ENCODE measurements around the gene PCDH20. TPM values are rescaled to one million over a fixed set of nuclear protein-coding genes. Genes with fewer than 3 reads are reported as not detected.
"Not testable (repeated sequence)": the region's sequence is repeated elsewhere in the genome, so short reads cannot be mapped to it uniquely, and the experiment has no call there.

Gene PCDH20, protein sequence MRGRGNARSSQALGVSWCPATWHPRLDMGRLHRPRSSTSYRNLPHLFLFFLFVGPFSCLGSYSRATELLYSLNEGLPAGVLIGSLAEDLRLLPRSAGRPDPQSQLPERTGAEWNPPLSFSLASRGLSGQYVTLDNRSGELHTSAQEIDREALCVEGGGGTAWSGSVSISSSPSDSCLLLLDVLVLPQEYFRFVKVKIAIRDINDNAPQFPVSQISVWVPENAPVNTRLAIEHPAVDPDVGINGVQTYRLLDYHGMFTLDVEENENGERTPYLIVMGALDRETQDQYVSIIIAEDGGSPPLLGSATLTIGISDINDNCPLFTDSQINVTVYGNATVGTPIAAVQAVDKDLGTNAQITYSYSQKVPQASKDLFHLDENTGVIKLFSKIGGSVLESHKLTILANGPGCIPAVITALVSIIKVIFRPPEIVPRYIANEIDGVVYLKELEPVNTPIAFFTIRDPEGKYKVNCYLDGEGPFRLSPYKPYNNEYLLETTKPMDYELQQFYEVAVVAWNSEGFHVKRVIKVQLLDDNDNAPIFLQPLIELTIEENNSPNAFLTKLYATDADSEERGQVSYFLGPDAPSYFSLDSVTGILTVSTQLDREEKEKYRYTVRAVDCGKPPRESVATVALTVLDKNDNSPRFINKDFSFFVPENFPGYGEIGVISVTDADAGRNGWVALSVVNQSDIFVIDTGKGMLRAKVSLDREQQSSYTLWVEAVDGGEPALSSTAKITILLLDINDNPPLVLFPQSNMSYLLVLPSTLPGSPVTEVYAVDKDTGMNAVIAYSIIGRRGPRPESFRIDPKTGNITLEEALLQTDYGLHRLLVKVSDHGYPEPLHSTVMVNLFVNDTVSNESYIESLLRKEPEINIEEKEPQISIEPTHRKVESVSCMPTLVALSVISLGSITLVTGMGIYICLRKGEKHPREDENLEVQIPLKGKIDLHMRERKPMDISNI
- total RNA-seq, result not detected in 2 replicates
- polyA plus RNA-seq (2012), result not detected

- DNase-seq (ENCODE audit: low read depth), result no peak
Observed at GRCh38 chr13:61415749-61416148, at the start of gene PCDH20. Gene PCDH20 (minus strand): TSS chr13:61415849. CDS start chr13:61415158, 691 bp downstream.

- no peak for DNase-seq (ENCODE audit: low read depth)
Observed at GRCh38 chr13:61463024-61463423, 47.4 kb upstream of the PCDH20 start.

- DNase-seq (ENCODE audit: low read depth), result no peak
Observed at GRCh38 chr13:61453121-61453520, 37.5 kb upstream of the PCDH20 start.

DNA sequence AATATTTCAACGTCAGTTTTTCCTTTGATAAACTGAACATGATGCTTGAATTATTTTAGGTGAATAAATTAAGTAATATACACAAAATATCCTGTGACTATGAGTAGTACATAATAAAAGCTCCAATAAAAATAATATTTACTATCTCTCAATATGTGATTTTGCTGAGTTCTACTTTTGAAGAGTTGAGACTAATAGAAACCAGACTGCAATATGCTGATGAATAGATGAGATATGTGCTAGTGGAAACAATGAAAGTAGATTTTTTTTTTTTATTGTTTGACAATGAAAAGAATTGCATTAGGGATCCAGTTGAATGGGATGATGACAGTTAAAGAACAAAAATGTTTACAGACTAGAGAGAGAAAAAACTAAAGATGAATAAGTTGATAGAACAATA is 16.4 kb upstream of the PCDH20 start:
- DNase-seq (ENCODE audit: low read depth), result no peak

DNA sequence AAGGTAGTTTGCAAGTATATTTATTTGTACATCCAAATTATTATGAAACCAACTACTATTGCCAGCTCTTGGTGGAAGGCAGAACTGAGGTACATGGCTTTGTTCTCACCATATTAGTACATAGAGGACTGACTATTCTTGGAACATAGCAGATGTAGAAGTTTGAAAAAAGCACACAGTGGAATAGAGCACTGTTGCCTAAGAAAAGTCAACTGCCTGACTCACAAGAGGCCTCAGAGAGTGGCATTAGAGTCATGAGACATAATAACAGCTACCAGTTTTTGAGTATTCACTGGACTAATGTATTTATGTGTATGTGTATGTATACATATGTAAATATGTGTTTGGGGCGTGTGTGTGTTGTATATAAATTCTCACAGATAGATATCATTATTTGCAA is 8.3 kb upstream of the PCDH20 start:
- DNase-seq (ENCODE audit: low read depth), result no peak

DNA sequence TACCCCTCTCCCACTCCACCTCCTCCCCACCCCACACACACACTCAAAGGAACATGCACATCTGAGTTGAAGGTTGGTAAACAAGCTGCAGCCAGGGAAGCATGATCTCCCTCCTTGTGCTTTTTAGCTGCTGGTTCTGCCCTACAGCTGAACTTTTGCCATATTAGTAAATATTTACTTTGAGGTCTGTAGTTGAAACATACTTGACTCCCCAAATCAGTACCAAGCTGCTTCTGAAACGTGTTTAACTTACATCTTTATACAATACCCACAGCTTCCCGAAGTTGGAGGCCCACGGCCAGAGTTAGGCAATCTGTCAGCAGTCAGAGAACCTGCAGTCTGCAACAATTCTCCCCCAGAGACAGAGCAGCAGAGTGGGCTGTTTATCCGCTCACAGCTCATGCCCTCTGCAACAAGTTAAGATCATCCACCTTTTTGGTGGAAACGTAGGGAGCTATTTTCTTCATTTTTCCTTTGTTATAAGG is 1.5 kb upstream of the PCDH20 start:
- no peak for DNase-seq (ENCODE audit: low read depth)

DNA sequence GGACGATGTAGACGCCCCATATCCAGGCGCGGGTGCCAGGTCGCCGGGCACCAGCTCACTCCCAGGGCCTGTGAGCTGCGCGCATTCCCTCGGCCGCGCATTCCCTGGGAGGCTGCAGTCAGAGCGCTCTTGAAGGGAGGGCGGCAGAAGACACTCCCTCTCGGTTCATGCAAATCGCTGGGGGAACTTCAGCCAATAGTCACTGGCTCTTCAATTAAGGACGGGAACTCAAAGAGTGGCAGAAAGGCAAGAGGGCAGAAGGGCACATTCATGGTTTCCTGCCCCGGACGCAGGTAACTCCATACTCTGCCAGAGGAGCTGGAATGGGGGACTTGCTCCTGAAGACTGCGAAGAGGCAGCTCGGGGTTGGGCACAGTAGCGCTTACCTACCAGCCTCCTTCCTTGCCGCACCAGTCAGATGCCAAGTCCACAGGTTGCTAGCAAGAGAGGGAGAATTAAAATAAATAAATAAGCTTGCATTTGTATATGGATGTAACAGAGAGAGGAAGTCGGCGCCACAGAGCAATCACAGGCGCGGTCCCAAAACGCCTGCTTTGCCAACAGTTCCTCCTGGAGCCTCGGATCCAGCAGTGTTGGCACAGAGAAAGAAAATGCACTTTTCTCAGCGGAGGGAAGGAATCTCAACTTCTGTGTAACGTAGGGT is 459 bp downstream of the PCDH20 start:
- DNase-seq (ENCODE audit: low read depth), result no peak

GRCh38 chr13:61414686-61415057 is 977 bp downstream of the PCDH20 start:
- no peak for DNase-seq (ENCODE audit: low read depth)

- no peak for DNase-seq (ENCODE audit: low read depth)
Observed at GRCh38 chr13:61413572-61414535, 1.8 kb downstream of the PCDH20 start.

DNA sequence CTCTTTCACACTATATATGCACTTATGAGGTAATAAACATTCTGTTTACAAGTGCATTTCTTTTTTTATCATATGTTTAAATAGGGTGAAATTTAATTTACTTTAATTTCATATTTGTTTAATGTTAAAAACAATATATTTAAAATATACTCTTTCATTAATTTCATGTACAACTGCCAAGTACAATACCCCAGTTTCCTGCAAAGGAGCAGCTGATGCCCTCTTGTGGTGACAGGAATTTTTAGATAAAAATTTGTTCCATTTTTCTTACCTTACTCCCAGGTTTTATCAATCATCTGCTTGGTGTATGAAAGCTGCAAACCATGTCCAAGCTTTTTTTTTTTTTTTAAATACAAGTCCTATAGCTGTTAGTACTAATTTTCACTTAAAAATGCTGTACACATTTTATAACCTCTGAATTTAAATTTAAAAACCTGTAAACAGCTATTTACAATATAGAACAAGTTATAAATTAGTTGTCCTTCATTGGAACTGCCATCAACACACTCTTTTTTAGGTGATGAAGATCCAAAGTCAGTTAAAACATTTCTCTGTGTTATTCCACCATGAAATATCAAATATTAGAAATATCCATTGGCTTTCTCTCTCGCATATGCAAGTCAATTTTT is 4.9 kb downstream of the PCDH20 start:
- no peak for DNase-seq (ENCODE audit: low read depth)

- DNase-seq (ENCODE audit: low read depth), result no peak
Observed at GRCh38 chr13:61410266-61410665, 5.4 kb downstream of the PCDH20 start.

DNA sequence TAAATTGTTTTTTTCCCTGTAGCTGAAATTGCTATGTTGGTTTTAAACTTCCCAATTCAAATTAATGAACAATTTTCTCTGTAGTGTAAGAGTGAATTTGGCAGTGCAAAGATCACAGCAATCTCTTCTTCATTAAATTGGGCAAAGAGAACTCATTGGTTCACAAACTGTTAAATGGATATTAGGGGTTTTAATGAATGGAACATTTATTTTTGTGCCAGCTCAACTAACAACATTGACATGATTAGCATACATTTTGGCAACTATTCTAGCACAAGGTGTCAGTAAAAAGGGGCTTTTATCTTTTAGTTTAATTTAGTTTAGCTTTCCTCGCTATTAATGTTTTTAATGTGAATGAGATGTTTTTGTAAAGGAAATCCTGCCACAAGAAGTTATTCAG is 7.1 kb downstream of the PCDH20 start:
- DNase-seq (ENCODE audit: low read depth), result no peak

GRCh38 chr13:61406275-61406674 is 9.4 kb downstream of the PCDH20 start:
- DNase-seq (ENCODE audit: low read depth), result no peak

DNA sequence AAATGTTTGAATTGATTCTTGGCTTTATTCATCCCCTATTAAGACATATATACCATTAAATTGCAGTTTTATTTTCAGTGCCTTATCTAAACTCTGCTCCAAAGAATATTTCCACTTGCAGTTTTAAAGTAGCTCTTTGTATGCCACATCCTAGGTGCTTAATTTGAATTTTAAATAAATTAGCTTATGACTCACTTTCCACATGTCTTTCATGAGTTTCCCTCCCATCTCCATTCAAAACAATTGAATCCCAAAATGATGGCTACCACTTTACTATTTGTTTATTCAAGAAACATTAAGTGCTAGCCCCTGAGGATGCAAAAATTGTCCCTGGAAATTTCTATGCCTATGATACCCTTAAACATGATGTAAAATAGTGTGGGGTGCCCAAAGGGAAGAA is 19.5 kb downstream of the PCDH20 start:
- DNase-seq (ENCODE audit: low read depth), result no peak

GRCh38 chr13:61391426-61391825 is 24.2 kb downstream of the PCDH20 start:
- no peak for DNase-seq (ENCODE audit: low read depth)

GRCh38 chr13:61387694-61388093 is 28.0 kb downstream of the PCDH20 start:
- no peak for DNase-seq (ENCODE audit: low read depth)

DNA sequence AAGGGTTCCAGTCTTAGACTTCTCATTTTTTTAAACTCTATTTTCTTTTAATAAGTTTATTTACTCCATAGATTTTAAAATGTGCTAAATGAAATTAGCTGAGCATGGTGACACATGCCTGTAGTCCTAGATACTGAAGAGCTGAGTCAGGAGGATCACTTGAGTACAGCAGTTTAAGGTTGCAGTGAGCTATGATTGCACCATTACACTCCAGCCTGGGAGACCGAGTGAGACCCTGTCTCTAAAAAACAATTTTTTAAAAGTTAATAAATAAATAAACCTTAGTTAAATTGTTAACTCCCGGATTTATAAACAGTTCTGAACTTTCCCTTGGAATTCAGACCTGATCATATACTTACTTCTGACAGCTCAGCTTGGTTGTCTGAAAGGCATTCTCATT is 32.5 kb downstream of the PCDH20 start:
- DNase-seq (ENCODE audit: low read depth), result no peak

- no peak for DNase-seq (ENCODE audit: low read depth)
Observed at GRCh38 chr13:61370520-61370919, 45.1 kb downstream of the PCDH20 start.

GRCh38 chr13:61364690-61365089 is 51.0 kb downstream of the PCDH20 start:
- DNase-seq (ENCODE audit: low read depth), result not testable (repeated sequence)

DNA sequence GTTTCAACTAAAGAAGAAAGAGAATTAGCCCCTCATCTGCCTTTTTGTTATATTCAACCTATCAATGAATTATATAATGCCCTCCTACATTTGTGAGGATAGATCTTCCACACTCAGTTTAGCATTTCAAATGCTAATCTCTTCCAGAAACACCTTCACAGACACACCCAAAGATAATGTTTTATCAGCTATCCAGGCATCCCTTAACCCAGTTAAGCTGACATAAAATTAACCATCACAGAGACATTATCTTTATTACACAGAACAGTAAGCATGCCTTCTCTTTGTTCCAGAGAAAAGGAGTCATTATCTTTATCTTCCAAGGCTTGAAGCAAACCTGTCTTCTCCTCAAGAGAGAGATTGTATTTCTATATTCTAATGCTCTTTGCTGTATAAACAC is 53.1 kb downstream of the PCDH20 start:
- DNase-seq (ENCODE audit: low read depth), result no peak

Data from myocyte (in vitro differentiated cells).